Heart right ventricle (tissue), 16 donors: ENCODE measurements around the gene SYCE1. TPM values are rescaled to one million over a fixed set of nuclear protein-coding genes. Genes with fewer than 3 reads are reported as not detected.

Experiments
- ATAC-seq, 8 donors: fragments of 200-7000 bp; cut with Tn5 transposase; one replicate each; pipeline ENCODE4 v1.9.1; 2020; ENCODE audit warnings: mild to moderate bottlenecking in 8 of 8, moderate library complexity in 8 of 8, moderate number of reproducible peaks in 1 of 8
- DNase-seq, 2 donors: peaks; one replicate each; pipeline ENCODE4 v3.0.0-alpha.2; 2020
- H3K27ac ChIP-seq, 10 donors: fragments of 200-600 bp; sonication (generic) in 2 of 10; one replicate each; pipeline versions ENCODE4 v1.5.0 to v1.8.0; 2020 to 2022; ENCODE audit warnings: mild to moderate bottlenecking in 3 of 10
- H3K27me3 ChIP-seq, 7 donors: fragments of 200-600 bp; one replicate each; pipeline ENCODE4 v1.8.0; 2021 to 2022; ENCODE audit warnings: mild to moderate bottlenecking in 2 of 7
- H3K36me3 ChIP-seq, 9 donors: fragments of 200-600 bp; sonication (generic) in 1 of 9; one replicate each; pipeline versions ENCODE4 v1.5.0 to v1.8.0; 2020 to 2022; ENCODE audit warnings: mild to moderate bottlenecking in 2 of 9
- H3K4me1 ChIP-seq, 9 donors: fragments of 200-600 bp; sonication (generic) in 1 of 9; one replicate each; pipeline versions ENCODE4 v1.5.0 to v1.8.0; 2020 to 2022; ENCODE audit warnings: mild to moderate bottlenecking in 4 of 9
- H3K4me3 ChIP-seq, 10 donors: fragments of 200-600 bp; sonication (generic) in 2 of 10; one replicate each; pipeline versions ENCODE4 v1.5.0 to v1.8.0; 2020 to 2022; ENCODE audit warnings: mild to moderate bottlenecking in 7 of 10, moderate library complexity in 2 of 10
- H3K9me3 ChIP-seq, 11 donors: fragments of 200-600 bp in 10 of 11; sonication (generic) in 2 of 11; one replicate each; pipeline versions ENCODE4 v1.5.0 to v1.8.0; 2013 to 2022; ENCODE audit warnings: mild to moderate bottlenecking in 2 of 11, control low read depth in 1 of 11, moderate library complexity in 1 of 11
- WGBS, 2 donors: extraction: QIAGEN DNeasy Blood & Tissue Kit; methylation state at CpG; one replicate each; pipeline ENCODE4 v1.1.7; 2013; ENCODE audit warnings: inconsistent platforms in 1 of 2; 5-methylcytosine and 5-hydroxymethylcytosine counted together
- intact Hi-C, 10 donors: fragments of 100-400 bp; cut with DNase I; formaldehyde crosslinking; loops; one replicate each; pipeline versions ENCODE4 v1.11.1 to v1.14.2; 2022
- polyA plus RNA-seq, 2 donors: library from polyadenylated mRNA; stranded (reverse); fragments of 200-250 nt; gene quantifications; one replicate each; pipeline ENCODE4 v1.2.3, GENCODE V29; 2013
- total RNA-seq, 10 donors: library from RNA; stranded (reverse); fragmentation: NEBNext Ultra II Directional in 3 of 10; extraction: Animal tissue kit (Norgen Biotek cat#: 25700) in 3 of 10; gene quantifications; one replicate each; pipeline versions ENCODE4 v1.2.1 to v1.2.4, GENCODE V29; 2021 to 2023
- TF ChIP-seq, protein P1 (sequence below), 9 donors: fragments of 200-600 bp; sonication (generic) in 2 of 9; IDR thresholded peaks; one replicate each; pipeline versions ENCODE4 v1.5.0 to v1.8.0; 2021 to 2022; ENCODE audit warnings: antibody characterized with exemption in 9 of 9, mild to moderate bottlenecking in 5 of 9, moderate library complexity in 1 of 9
- donor health status: Arrhythmogenic right ventricular cardiomyopathy.
- donor health status: ischemic (EF 13 %, LVEDD 7.1; RV severe dilation, severe dysfunction).
- donor health status: healthy with polysubstance abuse.
- donor health status: DM: no; HTN: yes; CAD: no.
- donor health status: DM: no; HTN: no; CAD: no.
- donor health status: ischemic (EF 25% LVEDD 6.9; RV normal size, moderate dysfunction).
- donor health status: ischemic (EF 25% LVEDD 5.7; RV mildly dilated, moderate dysfunction).
- donor health status: healthy.
- donor health status: DM: yes; HTN: yes; CAD: no.
- donor health status: Ischemic cardiomyopathy.
- donor health status: ischemic (EF 35%, LVEDD 5.7; RV mildly dilated, moderate dysfunction).
- donor health status: nonischemic (EF 11% LVEDD 7.7; RV severe dilation, severe dysfunction).
- donor health status: DM: yes; HTN: yes; CAD: no.
- donor health status: PGD.
- donor health status: ischemic (EF 29% LVEDD 5.4; RV normal size, mild dysfunction).
- donor health status: nonischemic (EF 23%, LVEDD 6.1; RV moderate dilation, normal function).

SYCE1 gene
- total and polyA plus RNA-seq, 12 donors = 0.16 to 1.9 (median 0.35) TPM; not detected in 5

DNA sequence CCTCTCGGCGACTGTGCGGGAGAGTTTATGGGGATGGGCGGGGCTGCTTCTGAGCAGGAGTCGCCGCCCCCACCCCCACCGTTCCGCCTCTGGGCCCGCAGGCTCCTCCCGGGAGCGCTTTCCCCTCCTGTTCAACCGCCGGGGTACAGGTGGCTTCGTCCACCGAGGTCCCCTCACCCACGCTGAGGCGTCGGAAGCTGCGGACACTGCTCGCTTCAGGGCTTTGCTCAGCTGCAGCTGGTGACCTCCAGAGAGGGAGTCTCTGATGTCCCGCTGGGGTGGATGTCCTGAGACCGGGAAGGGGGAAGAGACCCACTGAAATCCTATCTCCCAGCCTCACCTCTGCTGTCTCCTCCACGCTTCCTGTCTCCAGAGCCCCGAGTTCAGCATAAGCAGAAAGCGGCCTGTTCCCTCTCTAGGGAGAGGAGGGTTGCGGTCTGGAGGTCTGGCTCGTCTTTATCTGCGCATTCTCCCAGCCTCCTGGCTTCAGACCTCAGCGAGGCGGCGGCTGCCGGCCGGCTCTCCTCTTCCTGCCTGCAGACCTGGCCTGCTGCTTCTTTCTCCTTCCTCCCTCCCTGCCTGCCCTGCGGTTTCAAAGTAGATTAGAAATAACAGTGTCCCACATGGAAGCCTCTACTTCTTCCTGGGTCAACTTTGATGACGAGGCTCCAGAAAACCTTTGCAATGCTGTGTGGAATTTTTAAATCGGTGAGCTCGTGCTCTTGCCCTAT lies 36.4 kb downstream of the SYCE1 start:
- WGBS, 2 donors = 2 to 5% methylated on average over 30 to 37 of the region's 37 CpGs
- Histone ChIP-seq H3K27me3 (peaks cover 11 to 81% (median 59%) of the 10 kb centered on the region in 7 donors), H3K27ac (no peak overlapping the region), H3K9me3 (peaks cover 0 to 8% (median 5%) of the 10 kb centered on the region in 11 donors), H3K4me1 (peaks cover 5 to 26% (median 20%) of the 10 kb centered on the region in 9 donors), H3K4me3 (peak overlapping the region; percentile 3 to 45 (median 30)), H3K36me3 (no peaks in the 10 kb centered on the region)
- peak; percentile 34 to 51 (median 42) for ATAC-seq
- DNase-seq = no peak
- TF ChIP-seq, protein P1, sequence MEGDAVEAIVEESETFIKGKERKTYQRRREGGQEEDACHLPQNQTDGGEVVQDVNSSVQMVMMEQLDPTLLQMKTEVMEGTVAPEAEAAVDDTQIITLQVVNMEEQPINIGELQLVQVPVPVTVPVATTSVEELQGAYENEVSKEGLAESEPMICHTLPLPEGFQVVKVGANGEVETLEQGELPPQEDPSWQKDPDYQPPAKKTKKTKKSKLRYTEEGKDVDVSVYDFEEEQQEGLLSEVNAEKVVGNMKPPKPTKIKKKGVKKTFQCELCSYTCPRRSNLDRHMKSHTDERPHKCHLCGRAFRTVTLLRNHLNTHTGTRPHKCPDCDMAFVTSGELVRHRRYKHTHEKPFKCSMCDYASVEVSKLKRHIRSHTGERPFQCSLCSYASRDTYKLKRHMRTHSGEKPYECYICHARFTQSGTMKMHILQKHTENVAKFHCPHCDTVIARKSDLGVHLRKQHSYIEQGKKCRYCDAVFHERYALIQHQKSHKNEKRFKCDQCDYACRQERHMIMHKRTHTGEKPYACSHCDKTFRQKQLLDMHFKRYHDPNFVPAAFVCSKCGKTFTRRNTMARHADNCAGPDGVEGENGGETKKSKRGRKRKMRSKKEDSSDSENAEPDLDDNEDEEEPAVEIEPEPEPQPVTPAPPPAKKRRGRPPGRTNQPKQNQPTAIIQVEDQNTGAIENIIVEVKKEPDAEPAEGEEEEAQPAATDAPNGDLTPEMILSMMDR (IDR thresholded peaks at IDR 0.05) = no peak
- intact Hi-C loops = loop anchor here in 6 of 10 donors (10.0 kb wide), 2 partner anchors 194 to 204 kb away; partner anchors contain the start of gene CALY (in 1 of the 6)

DNA sequence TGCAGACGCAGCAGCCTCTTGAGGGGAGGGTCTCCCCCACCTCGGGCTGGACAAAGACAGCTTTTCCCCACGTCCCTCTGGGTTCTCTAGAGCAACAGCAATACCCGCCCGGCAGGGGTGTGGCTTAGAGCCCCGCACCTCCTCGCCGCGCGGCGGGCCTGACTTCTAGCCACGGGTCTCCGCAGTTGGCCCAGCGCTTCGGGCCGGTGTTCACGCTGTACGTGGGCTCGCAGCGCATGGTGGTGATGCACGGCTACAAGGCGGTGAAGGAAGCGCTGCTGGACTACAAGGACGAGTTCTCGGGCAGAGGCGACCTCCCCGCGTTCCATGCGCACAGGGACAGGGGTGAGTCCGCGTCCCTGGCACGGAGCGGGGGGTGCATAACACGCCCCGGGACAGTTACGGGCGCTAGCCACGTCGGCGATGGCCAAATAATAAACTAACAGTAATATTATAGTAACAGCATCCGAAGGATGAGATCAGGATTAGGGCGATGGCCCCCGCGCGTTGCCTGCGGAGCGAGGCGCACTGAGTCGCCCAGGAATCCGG lies 37.0 kb downstream of the SYCE1 start:
- ATAC-seq = peak in 5 of 8 donors; percentile 7 to 47 (median 26)
- TF ChIP-seq, protein P1 (IDR thresholded peaks at IDR 0.05) = no peak

DNA sequence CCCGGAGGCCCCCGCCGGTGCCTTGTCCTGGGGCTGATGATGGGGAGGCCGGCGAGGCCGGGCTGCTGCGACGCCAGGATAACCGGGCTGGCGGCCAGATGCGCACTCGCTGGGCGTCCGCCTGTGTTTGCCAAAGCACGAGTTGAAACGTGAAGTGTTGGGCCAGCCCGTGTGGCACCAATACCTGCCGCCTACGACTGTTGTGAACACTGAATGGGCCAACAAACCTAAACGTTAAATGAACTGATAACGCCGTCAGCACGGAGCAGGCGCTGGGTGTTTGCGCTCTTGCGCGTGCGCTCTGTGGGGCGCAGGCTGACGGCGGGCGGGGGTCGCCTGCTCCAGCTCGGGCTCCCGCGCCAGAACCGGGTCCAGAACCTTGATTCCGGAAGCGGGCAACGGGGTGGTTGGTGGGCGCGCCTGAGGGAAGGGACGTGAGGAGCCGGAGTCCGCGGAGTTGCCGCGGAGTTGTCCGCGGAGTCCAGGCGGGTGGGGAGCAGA lies 37.6 kb downstream of the SYCE1 start:
- TF ChIP-seq, protein P1 (IDR thresholded peaks at IDR 0.05) = no peak
- ATAC-seq (peak in 2 of 8 donors; percentile 23 to 25), DNase-seq (no peak)
- Histone ChIP-seq H3K27ac (no peak overlapping the region), H3K36me3 (no peaks in the 10 kb centered on the region), H3K4me3 (peak overlapping the region; percentile 3 to 45 (median 30)), H3K27me3 (peaks cover 11 to 71% (median 51%) of the 10 kb centered on the region in 7 donors), H3K4me1 (peaks cover 5 to 26% (median 20%) of the 10 kb centered on the region in 9 donors), H3K9me3 (peaks cover 0 to 19% (median 17%) of the 10 kb centered on the region in 11 donors)
- WGBS, 2 donors = 4 to 10% methylated on average over 51 of the region's 51 CpGs
- intact Hi-C loops = loop anchor here in 6 of 10 donors (10.0 kb wide), 2 partner anchors 193 to 203 kb away; partner anchors contain the start of gene CALY (in 1 of the 6)

More for the DNA sequence above, 37.0 kb downstream of the SYCE1 start:
- Histone ChIP-seq H3K9me3 (peaks cover 0 to 14% (median 11%) of the 10 kb centered on the region in 11 donors), H3K27ac (no peak overlapping the region), H3K4me3 (peak overlapping the region; percentile 3 to 45 (median 30)), H3K27me3 (peaks cover 11 to 76% (median 56%) of the 10 kb centered on the region in 7 donors), H3K4me1 (peaks cover 5 to 26% (median 20%) of the 10 kb centered on the region in 9 donors), H3K36me3 (no peaks in the 10 kb centered on the region)
- 2 to 4% methylated on average over 49 to 50 of the region's 50 CpGs for WGBS, 2 donors
- no peak for DNase-seq
- intact Hi-C loops = loop anchor here in 6 of 10 donors (10.0 kb wide), 2 partner anchors 194 to 204 kb away; partner anchors contain the start of gene CALY (in 1 of the 6)

GRCh38 chr10:133526957-133527588 lies 38.3 kb downstream of the SYCE1 start, which contains the start of gene CYP2E1:
Gene CYP2E1, plus strand, starts transcription at chr10:133527363. Its CDS starts 33 bp downstream, at chr10:133527396.
- Histone ChIP-seq H3K4me3 (peak within 1 kb of the TSS; percentile 3 to 45 (median 30)), H3K9me3 (peaks cover 0 to 23% (median 17%) of the 10 kb centered on the region in 11 donors), H3K27ac (no peak within 1 kb of the TSS), H3K36me3 (no peaks in the 10 kb centered on the region), H3K27me3 (peaks cover 11 to 67% (median 51%) of the 10 kb centered on the region in 7 donors), H3K4me1 (peaks cover 5 to 26% (median 20%) of the 10 kb centered on the region in 9 donors)
- TF ChIP-seq, protein P1 (IDR thresholded peaks at IDR 0.05) = no peak
- ATAC-seq = no peak
- intact Hi-C loops = loop anchor here in 6 of 10 donors (10.0 kb wide), 2 partner anchors 192 to 202 kb away; partner anchors contain the start of gene CALY (in 1 of the 6)
- no peak for DNase-seq
- 66 to 71% methylated on average over 16 of the region's 16 CpGs for WGBS, 2 donors
